GM12878 (cell line): ENCODE measurements around the gene AP1B1. TPM values are rescaled to one million over a fixed set of nuclear protein-coding genes. Genes with fewer than 3 reads are reported as not detected.
A peak's percentile ranks its signal among the peaks of the same experiment; 100 is the strongest.

Experiments
- ATAC-seq: fragments of 200-7000 bp; cut with Tn5 transposase; 3 replicates; pipeline ENCODE4 v1.9.1; 2020; ENCODE audit warnings: mild to moderate bottlenecking, moderate library complexity
- BruUV-seq: library from RNA; stranded (reverse); fragments of 400-500 nt; replicated peaks from 2 replicates; lab custom pipeline; 2021; lab: Mats Ljungman, UMichigan
- CTCF ChIA-PET: fragments of 300-600 bp; sonication (Branson Sonifier 250); formaldehyde crosslinking; extraction: SDS; loops from one replicate; lab custom pipeline; 2021; ENCODE audit warnings: inconsistent platforms; lab: Yijun Ruan, JAX
- POLR2A ChIA-PET: fragments of 350-600 bp; formaldehyde crosslinking; extraction: SDS; loops from one replicate; lab custom pipeline; 2021; ENCODE audit warnings: inconsistent platforms; lab: Charles Lee
- RAD21 ChIA-PET: fragments of 300-600 bp; sonication (Branson Sonifier 250); formaldehyde crosslinking; loops from one replicate; lab custom pipeline; 2023; ENCODE audit warnings: antibody characterized with exemption; ENCODE audit not compliant: unreplicated experiment; lab: Charles Lee
- SMC1A ChIA-PET: fragments of 300-600 bp; sonication (Branson Sonifier 250); formaldehyde crosslinking; loops from one replicate; lab custom pipeline; 2023; ENCODE audit not compliant: unreplicated experiment, uncharacterized antibody; lab: Charles Lee
- DNase-seq: peaks from one replicate; pipeline ENCODE4 v3.0.0-alpha.2; 2011; ENCODE audit warnings: low read depth, low spot score
- FAIRE-seq: peaks from 3 replicates; lab custom pipeline; 2011; peaks lifted over from hg19 to GRCh38; lab: Jason Lieb, UNC
- H2AFZ ChIP-seq: 2 replicates; pipeline ENCODE4 v1.6.0; 2011; ENCODE audit warnings: low read depth, low read length, control low read depth; ENCODE audit not compliant: control insufficient read depth
- H3K27ac ChIP-seq: 2 replicates; pipeline ENCODE4 v1.5.1; 2011; ENCODE audit warnings: control low read depth; ENCODE audit not compliant: control insufficient read depth, insufficient read depth
- H3K27me3 ChIP-seq, 2 experiments: replicated peaks in 1 of 2; 2 replicates each; pipeline versions ENCODE4 v1.6.0 to v1.6.1; 2011; ENCODE audit warnings: low read length in 1 of 2; ENCODE audit not compliant: control insufficient read depth in 2 of 2, insufficient read depth in 2 of 2
- H3K36me3 ChIP-seq, 2 experiments: 2 replicates each; pipeline ENCODE4 v1.5.1; 2011; ENCODE audit warnings: low read length in 1 of 2; ENCODE audit not compliant: control insufficient read depth in 2 of 2, insufficient read depth in 2 of 2
- H3K4me1 ChIP-seq: 2 replicates; pipeline ENCODE4 v1.6.1; 2011; ENCODE audit warnings: mild to moderate bottlenecking, low read length, moderate library complexity, mixed read lengths; ENCODE audit not compliant: control insufficient read depth, insufficient read depth
- H3K4me2 ChIP-seq: 2 replicates; pipeline ENCODE4 v1.6.0; 2011; ENCODE audit warnings: control low read depth; ENCODE audit not compliant: control insufficient read depth, insufficient read depth
- H3K4me3 ChIP-seq: fragments of 200-600 bp; sonication (generic); 2 replicates; pipeline ENCODE4 v1.5.1; 2016
- H3K79me2 ChIP-seq: 2 replicates; pipeline ENCODE4 v1.6.0; 2011; ENCODE audit warnings: low read length; ENCODE audit not compliant: control insufficient read depth, insufficient read depth
- H3K9ac ChIP-seq: 2 replicates; pipeline ENCODE4 v1.8.0; 2011; ENCODE audit warnings: low read length, control low read depth, mixed read lengths; ENCODE audit not compliant: control insufficient read depth, insufficient read depth
- H3K9me3 ChIP-seq: replicated peaks from 3 replicates; pipeline ENCODE4 v1.5.1; 2011; ENCODE audit warnings: mild to moderate bottlenecking, low read length; ENCODE audit not compliant: control insufficient read depth, insufficient read depth
- H4K20me1 ChIP-seq: 2 replicates; pipeline ENCODE4 v1.6.0; 2011; ENCODE audit not compliant: control insufficient read depth, insufficient read depth
- FOXM1 ChIP-seq: IDR thresholded peaks from 2 replicates; pipeline ENCODE4 v1.6.1; 2012; ENCODE audit warnings: low read depth, mild to moderate bottlenecking, inconsistent platforms, low read length, moderate library complexity
- IKZF1 ChIP-seq: fragments of 450-650 bp; conservative IDR thresholded peaks from 2 replicates; pipeline ENCODE4 v1.6.1; 2017; ENCODE audit warnings: antibody characterized with exemption, mild to moderate bottlenecking
- TCF12 ChIP-seq: IDR thresholded peaks from 2 replicates; pipeline ENCODE4 v1.6.1; 2011; ENCODE audit warnings: low read depth, mild to moderate bottlenecking, low read length
- USF1 ChIP-seq: IDR thresholded peaks from 2 replicates; pipeline ENCODE4 v1.6.1; 2011; ENCODE audit warnings: borderline replicate concordance, low read depth, mild to moderate bottlenecking, moderate library complexity, mixed read lengths, low read length; ENCODE audit not compliant: insufficient read depth; ENCODE audit errors: extremely low read length
- WGBS: methylation state at CpG from one replicate; pipeline ENCODE4 v1.1.6; 2016; ENCODE audit warnings: low lambda C conversion rate; ENCODE audit not compliant: insufficient replicate concordance, insufficient coverage; ENCODE audit errors: missing lambda C conversion rate; 5-methylcytosine and 5-hydroxymethylcytosine counted together
- in situ Hi-C: fragments of 300-500 bp; cut with MboI; formaldehyde crosslinking; loops from 9 replicates; pipeline ENCODE4 v1.14.3; 2018; ENCODE audit warnings: mixed read lengths
- intact Hi-C: fragments of 100-400 bp; cut with micrococcal nuclease; formaldehyde crosslinking; loops from one replicate; pipeline ENCODE4 v1.14.2; 2022; ENCODE audit not compliant: unreplicated experiment
- polyA plus RNA-seq, 11 experiments: library from polyadenylated mRNA; depleted of rRNA in 4 of 11; unstranded in 6 of 11; stranded (reverse) in 5 of 11; fragments of >200 nt; fragmentation: Nextera tagmentation in 4 of 11; fragmentation: Illumina TruSeq in 1 of 11; extraction: Ambion mirVana in 4 of 11; extraction: Trizol in 1 of 11; gene quantifications; 1 replicate in 1 of 11; 2 replicates in 10 of 11; pipeline versions ENCODE4 v1.2.1 to v1.2.3, GENCODE V29; 2011 to 2016; ENCODE audit warnings: inconsistent platforms in 2 of 11, missing spikeins in 2 of 11, low read depth in 1 of 11
- total RNA-seq, 4 experiments: library from RNA; depleted of rRNA in 3 of 4; stranded (reverse); fragments of >200 nt in 3 of 4; fragmentation: Illumina TruSeq in 1 of 4; extraction: Trizol in 1 of 4; gene quantifications; 2 replicates each; pipeline versions ENCODE4 v1.2.1 to v1.2.3, GENCODE V29; 2013 to 2021

Gene AP1B1
- total and polyA plus RNA-seq, 10 of the 15 experiments (the other 5 are each of a cell fraction or from before 2014, with no cell fraction given) = 2.1 to 98.6 (median 57.8) TPM

- in situ Hi-C loops = no loop called here
- Histone ChIP-seq H4K20me1 (no peaks in the 10 kb centered on the region), H3K27ac (no peak overlapping the region), H3K27me3 (peaks cover 7 to 9% of the 10 kb centered on the region in 2 experiments; a peak in 3 of 4 replicates), H3K36me3 (no peaks in the 10 kb centered on the region), H3K9me3 (no peaks in the 10 kb centered on the region), H3K9ac (no peak overlapping the region), H3K79me2 (no peaks in the 10 kb centered on the region), H3K4me1 (no peaks in the 10 kb centered on the region), H2AFZ (no peak overlapping the region), H3K4me3 (no peak overlapping the region), H3K4me2 (no peak overlapping the region)
- CTCF ChIA-PET = interaction anchor here (0.5 kb wide), 1 partner anchor 125 kb away, joined by 4 read pairs; no protein-coding TSS in a partner anchor
- POLR2A ChIA-PET = interaction anchor here (0.5 kb wide), 1 partner anchor 438 kb away, joined by 3 read pairs; no protein-coding TSS in a partner anchor
- 28% methylated on average over 55 of the region's 69 CpGs for WGBS
- RAD21 ChIA-PET = no interaction called here
- no TSS peak for BruUV-seq
- FAIRE-seq (no peak), ATAC-seq (no peak), DNase-seq (no peak)
- intact Hi-C loops = no loop called here
- TF ChIP-seq IKZF1 (no peak), FOXM1 (no peak), USF1 (peak; percentile 3), TCF12 (no peak)
- SMC1A ChIA-PET = no interaction called here
Observed at GRCh38 chr22:29314537-29315285, 73.7 kb downstream of the AP1B1 start.
